A673 (cell line): ENCODE results near the gene SPEM1. TPM values are rescaled to one million over a fixed set of nuclear protein-coding genes. Genes with fewer than 3 reads are reported as not detected.

Source experiments
- BruUV-seq: library from RNA; stranded (reverse); fragments of 400-500 nt; replicated peaks from 2 replicates; lab custom pipeline; 2021; lab: Mats Ljungman, UMichigan
- CTCF ChIA-PET: fragments of 300-600 bp; sonication (Branson Sonifier 250); formaldehyde crosslinking; loops from one replicate; lab custom pipeline; 2022; ENCODE audit warnings: antibody characterized with exemption; lab: Charles Lee
- POLR2A ChIA-PET: fragments of 300-600 bp; sonication (Branson Sonifier 250); formaldehyde crosslinking; loops from one replicate; lab custom pipeline; 2022; ENCODE audit warnings: antibody characterized with exemption; ENCODE audit not compliant: low non-redundant PET; lab: Charles Lee
- DNase-seq: peaks from one replicate; pipeline ENCODE4 v3.0.0-alpha.2; 2015; ENCODE audit warnings: low spot score
- H3K27ac ChIP-seq: fragments of 200-600 bp; sonication (generic); 2 replicates; pipeline ENCODE4 v1.5.1; 2016; ENCODE audit warnings: mixed run types, low read depth, mild to moderate bottlenecking, mixed read lengths, antibody characterized with exemption, low read length; ENCODE audit not compliant: poor library complexity, severe bottlenecking
- H3K27me3 ChIP-seq: fragments of 200-600 bp; sonication (generic); replicated peaks from 2 replicates; pipeline ENCODE4 v1.6.1; 2017; ENCODE audit warnings: mixed run types, low read depth, mild to moderate bottlenecking, mixed read lengths, antibody characterized with exemption, low read length; ENCODE audit not compliant: insufficient read depth, poor library complexity
- H3K36me3 ChIP-seq: fragments of 200-600 bp; sonication (generic); 2 replicates; pipeline ENCODE4 v1.6.1; 2016; ENCODE audit warnings: mixed run types, mild to moderate bottlenecking, mixed read lengths, antibody characterized with exemption, low read length; ENCODE audit not compliant: insufficient read depth, poor library complexity, severe bottlenecking
- H3K4me1 ChIP-seq: fragments of 200-600 bp; sonication (generic); 2 replicates; pipeline ENCODE4 v1.6.1; 2017; ENCODE audit warnings: mixed run types, mild to moderate bottlenecking, mixed read lengths, antibody characterized with exemption, low read length; ENCODE audit not compliant: insufficient read depth, poor library complexity, severe bottlenecking
- H3K4me3 ChIP-seq: fragments of 200-600 bp; sonication (generic); 2 replicates; pipeline ENCODE4 v1.5.1; 2016; ENCODE audit warnings: low read depth, mixed run types, mild to moderate bottlenecking, mixed read lengths, low read length; ENCODE audit not compliant: poor library complexity, severe bottlenecking
- H3K9me3 ChIP-seq: fragments of 200-600 bp; sonication (generic); 2 replicates; pipeline ENCODE4 v1.6.1; 2016; ENCODE audit warnings: mixed run types, low read depth, mild to moderate bottlenecking, mixed read lengths, antibody characterized with exemption, low read length; ENCODE audit not compliant: poor library complexity, severe bottlenecking
- EZH2 ChIP-seq: fragments of 200-600 bp; sonication (generic); IDR thresholded peaks from 2 replicates; pipeline ENCODE4 v1.6.1; 2017; ENCODE audit warnings: borderline replicate concordance, low read depth, mild to moderate bottlenecking, mixed read lengths, antibody characterized with exemption, low read length; ENCODE audit not compliant: poor library complexity, severe bottlenecking
- intact Hi-C: fragments of 100-400 bp; cut with micrococcal nuclease; formaldehyde crosslinking; loops from one replicate; pipeline ENCODE4 v1.10.0; 2022; ENCODE audit not compliant: unreplicated experiment
- total RNA-seq: library from RNA; stranded (reverse); gene quantifications from 2 replicates; pipeline ENCODE4 v1.2.3, GENCODE V29; 2021
- TF ChIP-seq, protein P1 (sequence below): fragments of 300-800, 200-600 bp; sonication (generic); conservative IDR thresholded peaks from 2 replicates; pipeline ENCODE4 v1.5.1; 2017; ENCODE audit warnings: low read depth, mild to moderate bottlenecking, antibody characterized with exemption, low read length, moderate library complexity, mixed read lengths

SPEM1 gene
- total RNA-seq, 1 experiment from 2014 or later = 0.43 TPM

- intact Hi-C loops = loop anchor here (2.0 to 5.0 kb wide), 3 partner anchors 80 to 250 kb away; partner anchors contain the start of genes SENP3, TMEM95, TP53 and WRAP53
- no peaks in the 10 kb centered on the region for H3K9me3 ChIP-seq
- ChIA-PET CTCF (interaction anchor here (0.9 to 1.3 kb wide), 3 partner anchors 34 to 81 kb away, joined by 5 to 7 read pairs (median 6); partner anchors contain the start of gene TMEM256), POLR2A (interaction anchor here (0.6 kb wide), 1 partner anchor 47 kb away, joined by 3 read pairs; no protein-coding TSS in a partner anchor)
- DNase-seq = no peak
- no peaks in the 10 kb centered on the region for H3K36me3 ChIP-seq
- no peak for TF ChIP-seq EZH2
- TF ChIP-seq, protein P1, sequence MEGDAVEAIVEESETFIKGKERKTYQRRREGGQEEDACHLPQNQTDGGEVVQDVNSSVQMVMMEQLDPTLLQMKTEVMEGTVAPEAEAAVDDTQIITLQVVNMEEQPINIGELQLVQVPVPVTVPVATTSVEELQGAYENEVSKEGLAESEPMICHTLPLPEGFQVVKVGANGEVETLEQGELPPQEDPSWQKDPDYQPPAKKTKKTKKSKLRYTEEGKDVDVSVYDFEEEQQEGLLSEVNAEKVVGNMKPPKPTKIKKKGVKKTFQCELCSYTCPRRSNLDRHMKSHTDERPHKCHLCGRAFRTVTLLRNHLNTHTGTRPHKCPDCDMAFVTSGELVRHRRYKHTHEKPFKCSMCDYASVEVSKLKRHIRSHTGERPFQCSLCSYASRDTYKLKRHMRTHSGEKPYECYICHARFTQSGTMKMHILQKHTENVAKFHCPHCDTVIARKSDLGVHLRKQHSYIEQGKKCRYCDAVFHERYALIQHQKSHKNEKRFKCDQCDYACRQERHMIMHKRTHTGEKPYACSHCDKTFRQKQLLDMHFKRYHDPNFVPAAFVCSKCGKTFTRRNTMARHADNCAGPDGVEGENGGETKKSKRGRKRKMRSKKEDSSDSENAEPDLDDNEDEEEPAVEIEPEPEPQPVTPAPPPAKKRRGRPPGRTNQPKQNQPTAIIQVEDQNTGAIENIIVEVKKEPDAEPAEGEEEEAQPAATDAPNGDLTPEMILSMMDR = no peak
- H3K27me3 ChIP-seq = no peaks in the 10 kb centered on the region
- H3K4me1 ChIP-seq = peaks cover 42% of the 10 kb centered on the region
- no TSS peak for BruUV-seq
- H3K27ac ChIP-seq = peak overlapping the region; percentile 41
- H3K4me3 ChIP-seq = peak overlapping the region; percentile 90
Measured at GRCh38 chr17:7437369-7437863, 17.3 kb downstream of the SPEM1 start.

DNA sequence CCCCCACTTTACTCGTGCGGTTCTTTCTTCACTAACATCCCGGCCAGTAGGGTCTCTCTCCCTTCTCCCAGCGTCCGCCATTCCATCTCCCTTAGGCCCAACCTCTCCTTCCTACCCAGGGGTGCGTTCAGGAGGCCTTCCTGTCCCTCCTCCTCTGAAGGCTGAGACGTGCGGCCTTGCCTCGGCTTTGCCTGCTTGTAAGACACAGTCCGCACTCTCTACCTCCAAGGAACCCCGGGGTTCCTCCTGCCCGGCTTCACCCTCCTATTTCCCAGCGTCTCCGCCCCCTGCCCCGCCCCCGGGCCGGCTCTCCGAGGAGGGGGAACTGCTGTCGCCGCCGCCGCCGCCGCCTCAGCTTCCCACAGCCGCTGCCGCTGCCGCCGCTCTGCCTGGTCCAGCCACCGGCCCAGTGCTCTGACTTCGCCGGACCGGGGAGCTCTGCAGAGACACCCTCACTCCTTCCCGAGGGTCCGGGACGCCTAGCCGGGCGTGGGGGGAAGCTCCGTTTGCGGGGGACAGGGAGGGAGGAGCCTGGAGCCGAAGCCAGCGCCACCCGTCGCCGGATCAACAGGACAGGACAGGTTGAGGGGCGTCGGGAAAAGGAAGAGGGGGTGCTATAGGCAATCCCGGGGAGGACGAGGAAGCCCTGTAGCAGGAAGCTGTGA lies 18.0 kb downstream of the SPEM1 start:
- no peak for TF ChIP-seq EZH2
- TF ChIP-seq, protein P1 = no peak
- Histone ChIP-seq H3K4me3 (peak overlapping the region; percentile 90), H3K4me1 (peaks cover 42% of the 10 kb centered on the region), H3K27ac (peak overlapping the region; percentile 41), H3K27me3 (no peaks in the 10 kb centered on the region), H3K36me3 (no peaks in the 10 kb centered on the region), H3K9me3 (no peaks in the 10 kb centered on the region)
- CTCF ChIA-PET = no interaction called here
- DNase-seq = peak; percentile 90
- intact Hi-C loops = loop anchor here (2.0 to 5.0 kb wide), 3 partner anchors 81 to 249 kb away; partner anchors contain the start of genes SENP3, TMEM95, TP53 and WRAP53
- no TSS peak for BruUV-seq
- POLR2A ChIA-PET = interaction anchor here (0.7 kb wide), 1 partner anchor 26 kb away, joined by 5 read pairs; no protein-coding TSS in a partner anchor

GRCh38 chr17:7438656-7439460 lies 18.7 kb downstream of the SPEM1 start:
- no peaks in the 10 kb centered on the region for H3K27me3 ChIP-seq
- peak overlapping the region; percentile 90 for H3K4me3 ChIP-seq
- ChIA-PET CTCF (no interaction called here), POLR2A (interaction anchor here (0.7 kb wide), 1 partner anchor 26 kb away, joined by 5 read pairs; no protein-coding TSS in a partner anchor)
- intact Hi-C loops = loop anchor here (5.0 kb wide), 2 partner anchors 82 to 248 kb away; partner anchors contain the start of genes TMEM95, TP53 and WRAP53
- peak overlapping the region; percentile 41 for H3K27ac ChIP-seq
- TF ChIP-seq, protein P1 = no peak
- no peak for TF ChIP-seq EZH2
- H3K9me3 ChIP-seq = no peaks in the 10 kb centered on the region
- no TSS peak for BruUV-seq
- no peak for DNase-seq
- peaks cover 42% of the 10 kb centered on the region for H3K4me1 ChIP-seq
- H3K36me3 ChIP-seq = no peaks in the 10 kb centered on the region
